ENCODE results near the gene HOOK2.
"Not testable (repeated sequence)": the region's sequence is repeated elsewhere in the genome, so short reads cannot be mapped to it uniquely, and the experiment has no call there.

DNA sequence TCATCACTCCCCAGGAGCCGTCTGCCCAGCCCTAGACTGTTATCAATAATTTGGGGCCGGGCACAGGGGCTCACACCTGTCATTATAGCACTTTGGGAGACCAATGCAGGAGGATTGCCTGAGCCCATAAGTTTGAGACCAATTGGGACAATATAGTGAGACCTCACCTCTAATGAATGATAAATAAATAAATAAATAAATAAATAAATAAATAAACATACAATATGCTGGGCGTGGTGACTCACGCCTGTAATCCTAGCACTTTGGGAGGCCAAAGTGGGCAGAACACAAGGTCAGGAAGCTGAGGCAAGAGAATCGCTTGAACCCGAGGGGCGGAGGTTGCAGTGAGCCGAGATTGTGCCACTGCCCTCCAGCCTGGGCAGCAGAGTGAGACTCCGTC, 62.0 kb downstream of the HOOK2 start:
- not testable (repeated sequence) for TF ChIP-seq POLR2AphosphoS5, POLR2A (IDR thresholded peaks at IDR 0.05)
- TF ChIP-seq, protein P1, sequence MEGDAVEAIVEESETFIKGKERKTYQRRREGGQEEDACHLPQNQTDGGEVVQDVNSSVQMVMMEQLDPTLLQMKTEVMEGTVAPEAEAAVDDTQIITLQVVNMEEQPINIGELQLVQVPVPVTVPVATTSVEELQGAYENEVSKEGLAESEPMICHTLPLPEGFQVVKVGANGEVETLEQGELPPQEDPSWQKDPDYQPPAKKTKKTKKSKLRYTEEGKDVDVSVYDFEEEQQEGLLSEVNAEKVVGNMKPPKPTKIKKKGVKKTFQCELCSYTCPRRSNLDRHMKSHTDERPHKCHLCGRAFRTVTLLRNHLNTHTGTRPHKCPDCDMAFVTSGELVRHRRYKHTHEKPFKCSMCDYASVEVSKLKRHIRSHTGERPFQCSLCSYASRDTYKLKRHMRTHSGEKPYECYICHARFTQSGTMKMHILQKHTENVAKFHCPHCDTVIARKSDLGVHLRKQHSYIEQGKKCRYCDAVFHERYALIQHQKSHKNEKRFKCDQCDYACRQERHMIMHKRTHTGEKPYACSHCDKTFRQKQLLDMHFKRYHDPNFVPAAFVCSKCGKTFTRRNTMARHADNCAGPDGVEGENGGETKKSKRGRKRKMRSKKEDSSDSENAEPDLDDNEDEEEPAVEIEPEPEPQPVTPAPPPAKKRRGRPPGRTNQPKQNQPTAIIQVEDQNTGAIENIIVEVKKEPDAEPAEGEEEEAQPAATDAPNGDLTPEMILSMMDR (IDR thresholded peaks at IDR 0.05), result not testable (repeated sequence)

Data from suprapubic skin (tissue), 4 donors.